IMR-90 (cell line): Measurements from ENCODE around the gene COL18A1. TPM values are rescaled to one million over a fixed set of nuclear protein-coding genes. Genes with fewer than 3 reads are reported as not detected.

Experiments
- ATAC-seq: fragments of 200-7000 bp; cut with Tn5 transposase; 2 replicates; pipeline ENCODE4 v1.9.1; 2020; ENCODE audit warnings: low read depth, mild to moderate bottlenecking, moderate library complexity
- BruUV-seq: library from RNA; stranded (reverse); fragments of 400-500 nt; replicated peaks from 2 replicates; lab custom pipeline; 2021; lab: Mats Ljungman, UMichigan
- CTCF ChIA-PET: fragments of 300-600 bp; formaldehyde crosslinking; extraction: SDS; loops from one replicate; lab custom pipeline; 2021; ENCODE audit warnings: antibody characterized with exemption; lab: Yijun Ruan, JAX
- POLR2A ChIA-PET: fragments of 300-600 bp; sonication (Branson Sonifier 250); formaldehyde crosslinking; loops from one replicate; lab custom pipeline; 2022; ENCODE audit warnings: antibody characterized with exemption; ENCODE audit not compliant: unreplicated experiment; lab: Charles Lee
- DNase-seq: peaks from one replicate; pipeline ENCODE4 v3.0.0; 2013
- H2AFZ ChIP-seq: replicated peaks from 2 replicates; pipeline ENCODE3; 2013; ENCODE audit warnings: low read length, mild to moderate bottlenecking; ENCODE audit not compliant: poor library complexity
- H2AK5ac ChIP-seq: 2 replicates; pipeline ENCODE4 v1.6.1; 2013; ENCODE audit warnings: low read depth, low read length, inconsistent platforms
- H2AK9ac ChIP-seq: replicated peaks from 2 replicates; pipeline ENCODE3; 2013; ENCODE audit warnings: mild to moderate bottlenecking, low read depth, low read length, moderate library complexity; ENCODE audit not compliant: poor library complexity
- H2BK120ac ChIP-seq: 2 replicates; pipeline ENCODE4 v1.6.1; 2013; ENCODE audit warnings: low read depth, low read length, inconsistent platforms
- H2BK15ac ChIP-seq: 3 replicates; pipeline ENCODE4 v1.6.1; 2013; ENCODE audit warnings: low read depth, low read length, inconsistent platforms
- H2BK20ac ChIP-seq: 2 replicates; pipeline ENCODE4 v1.6.1; 2013; ENCODE audit warnings: low read depth, mild to moderate bottlenecking, inconsistent platforms, low read length, moderate library complexity
- H2BK5ac ChIP-seq: 2 replicates; pipeline ENCODE4 v1.6.1; 2013; ENCODE audit warnings: mild to moderate bottlenecking, low read depth, low read length, inconsistent platforms; ENCODE audit not compliant: poor library complexity, severe bottlenecking
- H3K14ac ChIP-seq: replicated peaks from 2 replicates; pipeline ENCODE4 v1.6.1; 2013; ENCODE audit warnings: low read depth, low read length, inconsistent platforms
- H3K18ac ChIP-seq: 2 replicates; pipeline ENCODE4 v1.6.1; 2013; ENCODE audit warnings: low read depth, low read length, control low read depth
- H3K23ac ChIP-seq: 2 replicates; pipeline ENCODE4 v1.6.1; 2013; ENCODE audit warnings: low read depth, low read length, inconsistent platforms
- H3K27ac ChIP-seq: 2 replicates; pipeline ENCODE4 v1.5.1; 2013; ENCODE audit warnings: mild to moderate bottlenecking, control low read depth, low read length; ENCODE audit not compliant: insufficient read depth
- H3K27me3 ChIP-seq: 2 replicates; pipeline ENCODE4 v1.6.1; 2013; ENCODE audit warnings: low read length; ENCODE audit not compliant: control insufficient read depth, insufficient read depth
- H3K36me3 ChIP-seq: 2 replicates; pipeline ENCODE4 v1.6.1; 2013; ENCODE audit warnings: low read length, mixed read lengths; ENCODE audit not compliant: control insufficient read depth, insufficient read depth
- H3K4ac ChIP-seq: 2 replicates; pipeline ENCODE4 v1.6.1; 2013; ENCODE audit warnings: low read depth, low read length, inconsistent platforms
- H3K4me1 ChIP-seq: 2 replicates; pipeline ENCODE4 v1.6.1; 2013; ENCODE audit warnings: low read length, mixed read lengths; ENCODE audit not compliant: control insufficient read depth, insufficient read depth
- H3K4me2 ChIP-seq: 2 replicates; pipeline ENCODE4 v1.6.1; 2013; ENCODE audit warnings: low read depth, mild to moderate bottlenecking, control low read depth, low read length, moderate library complexity
- H3K4me3 ChIP-seq: 2 replicates; pipeline ENCODE4 v1.5.1; 2013; ENCODE audit warnings: low read depth, mild to moderate bottlenecking, control low read depth, low read length, moderate library complexity; ENCODE audit not compliant: insufficient read depth
- H3K56ac ChIP-seq: 2 replicates; pipeline ENCODE4 v1.6.1; 2013; ENCODE audit warnings: low read length, inconsistent platforms; ENCODE audit not compliant: insufficient read depth; ENCODE audit errors: extremely low read depth
- H3K79me1 ChIP-seq, 2 experiments: 2 replicates each; pipeline ENCODE4 v1.6.1; 2013; ENCODE audit warnings: low read length in 2 of 2, inconsistent platforms in 1 of 2, low read depth in 1 of 2
- H3K9ac ChIP-seq: 2 replicates; pipeline ENCODE4 v1.6.1; 2013; ENCODE audit warnings: low read depth, low read length, control low read depth
- H3K9me1 ChIP-seq: 2 replicates; pipeline ENCODE4 v1.6.1; 2013; ENCODE audit warnings: low read length, inconsistent platforms; ENCODE audit not compliant: insufficient read depth
- H3K9me3 ChIP-seq: 2 replicates; pipeline ENCODE4 v1.6.1; 2013; ENCODE audit warnings: low read length; ENCODE audit not compliant: control insufficient read depth, insufficient read depth
- H4K20me1 ChIP-seq: 2 replicates; pipeline ENCODE4 v1.6.1; 2013; ENCODE audit warnings: low read length, inconsistent platforms; ENCODE audit not compliant: insufficient read depth
- H4K5ac ChIP-seq: 2 replicates; pipeline ENCODE4 v1.6.1; 2013; ENCODE audit warnings: mild to moderate bottlenecking, low read depth, low read length, control low read depth
- H4K8ac ChIP-seq, 2 experiments: 2 replicates each; pipeline ENCODE4 v1.6.1; 2013; ENCODE audit warnings: low read depth in 2 of 2, low read length in 2 of 2, control low read depth in 1 of 2, inconsistent platforms in 1 of 2
- H4K91ac ChIP-seq: 2 replicates; pipeline ENCODE4 v1.6.1; 2013; ENCODE audit warnings: low read depth, low read length, inconsistent platforms; ENCODE audit not compliant: insufficient read depth
- BHLHE40 ChIP-seq: fragments of 150-350 bp; IDR thresholded peaks from 2 replicates; pipeline ENCODE4 v1.6.1; 2016; ENCODE audit warnings: mild to moderate bottlenecking, low read depth, low read length
- CEBPB ChIP-seq: IDR thresholded peaks from 2 replicates; pipeline ENCODE4 v1.6.1; 2012; ENCODE audit warnings: low read depth, low read length, improper control_type of control experiment
- CHD1 ChIP-seq: IDR thresholded peaks from 2 replicates; pipeline ENCODE4 v1.6.1; 2012; ENCODE audit warnings: low read depth, low read length, improper control_type of control experiment
- CTCF ChIP-seq: conservative IDR thresholded peaks from 2 replicates; pipeline ENCODE4 v1.5.1; 2012; ENCODE audit warnings: mild to moderate bottlenecking, low read depth, low read length, improper control_type of control experiment
- ELK1 ChIP-seq: fragments of 150-350 bp; IDR thresholded peaks from 2 replicates; pipeline ENCODE4 v1.6.1; 2016; ENCODE audit warnings: low read depth, mild to moderate bottlenecking, low read length, moderate library complexity, borderline replicate concordance
- FOS ChIP-seq: fragments of 150-350 bp; IDR thresholded peaks from 2 replicates; pipeline ENCODE4 v1.6.1; 2016; ENCODE audit warnings: low read depth, low read length
- MAFK ChIP-seq: IDR thresholded peaks from 2 replicates; pipeline ENCODE4 v1.6.1; 2012; ENCODE audit warnings: low read depth, low read length, improper control_type of control experiment
- MAZ ChIP-seq: IDR thresholded peaks from 2 replicates; pipeline ENCODE4 v1.6.1; 2012; ENCODE audit warnings: low read depth, mild to moderate bottlenecking, low read length, improper control_type of control experiment, moderate library complexity, borderline replicate concordance
- MXI1 ChIP-seq: IDR thresholded peaks from 2 replicates; pipeline ENCODE4 v1.6.1; 2012; ENCODE audit warnings: low read depth, mild to moderate bottlenecking, low read length, moderate library complexity, borderline replicate concordance
- NFE2L2 ChIP-seq: fragments of 150-350 bp; IDR thresholded peaks from 2 replicates; pipeline ENCODE4 v1.6.1; 2016; ENCODE audit warnings: low read depth, mild to moderate bottlenecking, low read length
- POLR2A ChIP-seq: IDR thresholded peaks from 2 replicates; pipeline ENCODE4 v1.6.1; 2012; ENCODE audit warnings: mild to moderate bottlenecking, low read depth, low read length
- RAD21 ChIP-seq: IDR thresholded peaks from 2 replicates; pipeline ENCODE4 v1.6.1; 2012; ENCODE audit warnings: low read length, improper control_type of control experiment
- RCOR1 ChIP-seq: IDR thresholded peaks from 2 replicates; pipeline ENCODE4 v1.6.1; 2012; ENCODE audit warnings: mild to moderate bottlenecking, low read length, improper control_type of control experiment; ENCODE audit not compliant: insufficient replicate concordance
- RFX5 ChIP-seq: IDR thresholded peaks from 2 replicates; pipeline ENCODE4 v1.8.0; 2012; ENCODE audit warnings: low read depth, mild to moderate bottlenecking, low read length, moderate library complexity
- SMC3 ChIP-seq: fragments of 150-350 bp; IDR thresholded peaks from 2 replicates; pipeline ENCODE4 v1.6.1; 2016; ENCODE audit warnings: low read depth, mild to moderate bottlenecking, antibody characterized with exemption, low read length, moderate library complexity
- USF2 ChIP-seq: fragments of 150-350 bp; IDR thresholded peaks from 2 replicates; pipeline ENCODE4 v1.6.1; 2017; ENCODE audit warnings: mild to moderate bottlenecking, antibody characterized with exemption, low read length, low read depth
- WGBS, 2 experiments: methylation state at CpG; one replicate each; pipeline versions ENCODE4 v1.1.5 to v1.1.7; 2013; ENCODE audit warnings: missing lambda C conversion rate in 2 of 2; ENCODE audit not compliant: insufficient read length in 1 of 2; ENCODE audit errors: extremely low coverage in 2 of 2; 5-methylcytosine and 5-hydroxymethylcytosine counted together
- dilution Hi-C: fragments of 300-500 bp; cut with HindIII; formaldehyde crosslinking; loops from one replicate; pipeline ENCODE4 v1.14.3; 2018; ENCODE audit warnings: low sequenced_read_pairs; ENCODE audit not compliant: unreplicated experiment
- in situ Hi-C: fragments of 300-500 bp; cut with MboI; formaldehyde crosslinking; loops from 3 replicates; pipeline ENCODE4 v1.14.3; 2019; ENCODE audit warnings: low sequenced_read_pairs, inconsistent platforms, mixed read lengths
- intact Hi-C: fragments of 100-400 bp; cut with micrococcal nuclease; formaldehyde crosslinking; loops from 2 replicates; pipeline ENCODE4 v1.10.0; 2022
- polyA plus RNA-seq, 3 experiments: library from polyadenylated mRNA; depleted of rRNA; stranded (reverse); fragments of >200 nt; gene quantifications; 2 replicates each; pipeline ENCODE4 v1.2.3, GENCODE V29; 2012; ENCODE audit warnings: low replicate concordance in 1 of 3
- total RNA-seq: library from RNA; depleted of rRNA; stranded (reverse); fragments of >200 nt; gene quantifications from 2 replicates; pipeline ENCODE4 v1.2.3, GENCODE V29; 2012

Gene COL18A1
- total and polyA plus RNA-seq, 2 of the 4 experiments (the other 2 are of a cell fraction): 4.3 to 46.7 TPM

- peak overlapping the region; percentile 99 for H2AK5ac ChIP-seq
- no peaks in the 10 kb centered on the region for H3K27me3 ChIP-seq
- no peak for ATAC-seq
- BruUV-seq: no TSS peak
- in situ Hi-C loops: no loop called here
- no peak for DNase-seq
- H3K36me3 ChIP-seq: no peaks in the 10 kb centered on the region
- peak overlapping the region; percentile 84 for H2AFZ ChIP-seq
- H2BK15ac ChIP-seq: peak overlapping the region; percentile 85; the same call in 2 of the 3 replicates
- peak overlapping the region; percentile 46; the same call in 1 of the 2 replicates for H3K56ac ChIP-seq
- no peaks in the 10 kb centered on the region for H3K9me3 ChIP-seq
- H3K23ac ChIP-seq: peak overlapping the region; percentile 67
- H3K14ac ChIP-seq: peak overlapping the region; percentile 81
- peak overlapping the region; percentile 98 for H2BK120ac ChIP-seq
- intact Hi-C loops: no loop called here
- H4K5ac ChIP-seq: peak overlapping the region; percentile 83
- H3K4me3 ChIP-seq: no peak overlapping the region
- H2AK9ac ChIP-seq: peak overlapping the region; percentile 98
- H3K9me1 ChIP-seq: peaks cover 21% of the 10 kb centered on the region
- H4K8ac ChIP-seq: peak overlapping the region; percentile 94 to 98
- peaks cover 0 to 25% of the 10 kb centered on the region in 2 experiments; a peak in 2 of 4 replicates for H3K79me1 ChIP-seq
- H3K4me2 ChIP-seq: peak overlapping the region; percentile 43; the same call in 1 of the 2 replicates
- dilution Hi-C loops: no loop called here
- no peaks in the 10 kb centered on the region for H4K20me1 ChIP-seq
- peak overlapping the region; percentile 96 for H4K91ac ChIP-seq
- TF ChIP-seq RFX5 (no peak), CEBPB (no peak), FOS (no peak), NFE2L2 (no peak), SMC3 (no peak), MXI1 (no peak), RAD21 (no peak), ELK1 (no peak), MAFK (no peak), CHD1 (no peak), USF2 (no peak), CTCF (no peak), POLR2A (no peak), RCOR1 (no peak), BHLHE40 (no peak), MAZ (no peak)
- POLR2A ChIA-PET: no interaction called here
- peak overlapping the region; percentile 76 for H3K18ac ChIP-seq
- H2BK5ac ChIP-seq: peak overlapping the region; percentile 93
- H3K4me1 ChIP-seq: peaks cover 36% of the 10 kb centered on the region
- H2BK20ac ChIP-seq: peak overlapping the region; percentile 98
- peak overlapping the region; percentile 84 for H3K27ac ChIP-seq
- CTCF ChIA-PET: no interaction called here
- H3K9ac ChIP-seq: peak overlapping the region; percentile 23; the same call in 1 of the 2 replicates
- H3K4ac ChIP-seq: peak overlapping the region; percentile 97
- WGBS, 2 experiments: 73% methylated on average over 3 of the region's 17 CpGs; no CpG with 5 or more reads in 1 of the 2 experiments
Measured at GRCh38 chr21:45366476-45366875, 38.5 kb upstream of the COL18A1 start.
